IMR-90 (cell line): ENCODE measurements around the gene FOSL2. TPM values are rescaled to one million over a fixed set of nuclear protein-coding genes. Genes with fewer than 3 reads are reported as not detected.

Experiments used
- ATAC-seq: fragments of 200-7000 bp; cut with Tn5 transposase; 2 replicates; pipeline ENCODE4 v1.9.1; 2020; ENCODE audit warnings: low read depth, mild to moderate bottlenecking, moderate library complexity
- BruUV-seq: library from RNA; stranded (reverse); fragments of 400-500 nt; replicated peaks from 2 replicates; lab custom pipeline; 2021; lab: Mats Ljungman, UMichigan
- CTCF ChIA-PET: fragments of 300-600 bp; formaldehyde crosslinking; extraction: SDS; loops from one replicate; lab custom pipeline; 2021; ENCODE audit warnings: antibody characterized with exemption; lab: Yijun Ruan, JAX
- POLR2A ChIA-PET: fragments of 300-600 bp; sonication (Branson Sonifier 250); formaldehyde crosslinking; loops from one replicate; lab custom pipeline; 2022; ENCODE audit warnings: antibody characterized with exemption; ENCODE audit not compliant: unreplicated experiment; lab: Charles Lee
- DNase-seq: peaks from one replicate; pipeline ENCODE4 v3.0.0; 2013
- H2AFZ ChIP-seq: replicated peaks from 2 replicates; pipeline ENCODE3; 2013; ENCODE audit warnings: low read length, mild to moderate bottlenecking; ENCODE audit not compliant: poor library complexity
- H2AK5ac ChIP-seq: 2 replicates; pipeline ENCODE4 v1.6.1; 2013; ENCODE audit warnings: low read depth, low read length, inconsistent platforms
- H2AK9ac ChIP-seq: replicated peaks from 2 replicates; pipeline ENCODE3; 2013; ENCODE audit warnings: mild to moderate bottlenecking, low read depth, low read length, moderate library complexity; ENCODE audit not compliant: poor library complexity
- H2BK120ac ChIP-seq: 2 replicates; pipeline ENCODE4 v1.6.1; 2013; ENCODE audit warnings: low read depth, low read length, inconsistent platforms
- H2BK15ac ChIP-seq: 3 replicates; pipeline ENCODE4 v1.6.1; 2013; ENCODE audit warnings: low read depth, low read length, inconsistent platforms
- H2BK20ac ChIP-seq: 2 replicates; pipeline ENCODE4 v1.6.1; 2013; ENCODE audit warnings: low read depth, mild to moderate bottlenecking, inconsistent platforms, low read length, moderate library complexity
- H2BK5ac ChIP-seq: 2 replicates; pipeline ENCODE4 v1.6.1; 2013; ENCODE audit warnings: mild to moderate bottlenecking, low read depth, low read length, inconsistent platforms; ENCODE audit not compliant: poor library complexity, severe bottlenecking
- H3K14ac ChIP-seq: replicated peaks from 2 replicates; pipeline ENCODE4 v1.6.1; 2013; ENCODE audit warnings: low read depth, low read length, inconsistent platforms
- H3K18ac ChIP-seq: 2 replicates; pipeline ENCODE4 v1.6.1; 2013; ENCODE audit warnings: low read depth, low read length, control low read depth
- H3K23ac ChIP-seq: 2 replicates; pipeline ENCODE4 v1.6.1; 2013; ENCODE audit warnings: low read depth, low read length, inconsistent platforms
- H3K27ac ChIP-seq: 2 replicates; pipeline ENCODE4 v1.5.1; 2013; ENCODE audit warnings: mild to moderate bottlenecking, control low read depth, low read length; ENCODE audit not compliant: insufficient read depth
- H3K27me3 ChIP-seq: 2 replicates; pipeline ENCODE4 v1.6.1; 2013; ENCODE audit warnings: low read length; ENCODE audit not compliant: control insufficient read depth, insufficient read depth
- H3K36me3 ChIP-seq: 2 replicates; pipeline ENCODE4 v1.6.1; 2013; ENCODE audit warnings: low read length, mixed read lengths; ENCODE audit not compliant: control insufficient read depth, insufficient read depth
- H3K4ac ChIP-seq: 2 replicates; pipeline ENCODE4 v1.6.1; 2013; ENCODE audit warnings: low read depth, low read length, inconsistent platforms
- H3K4me1 ChIP-seq: 2 replicates; pipeline ENCODE4 v1.6.1; 2013; ENCODE audit warnings: low read length, mixed read lengths; ENCODE audit not compliant: control insufficient read depth, insufficient read depth
- H3K4me2 ChIP-seq: 2 replicates; pipeline ENCODE4 v1.6.1; 2013; ENCODE audit warnings: low read depth, mild to moderate bottlenecking, control low read depth, low read length, moderate library complexity
- H3K4me3 ChIP-seq: 2 replicates; pipeline ENCODE4 v1.5.1; 2013; ENCODE audit warnings: low read depth, mild to moderate bottlenecking, control low read depth, low read length, moderate library complexity; ENCODE audit not compliant: insufficient read depth
- H3K56ac ChIP-seq: 2 replicates; pipeline ENCODE4 v1.6.1; 2013; ENCODE audit warnings: low read length, inconsistent platforms; ENCODE audit not compliant: insufficient read depth; ENCODE audit errors: extremely low read depth
- H3K79me1 ChIP-seq, 2 experiments: 2 replicates each; pipeline ENCODE4 v1.6.1; 2013; ENCODE audit warnings: low read length in 2 of 2, inconsistent platforms in 1 of 2, low read depth in 1 of 2
- H3K9ac ChIP-seq: 2 replicates; pipeline ENCODE4 v1.6.1; 2013; ENCODE audit warnings: low read depth, low read length, control low read depth
- H3K9me1 ChIP-seq: 2 replicates; pipeline ENCODE4 v1.6.1; 2013; ENCODE audit warnings: low read length, inconsistent platforms; ENCODE audit not compliant: insufficient read depth
- H3K9me3 ChIP-seq: 2 replicates; pipeline ENCODE4 v1.6.1; 2013; ENCODE audit warnings: low read length; ENCODE audit not compliant: control insufficient read depth, insufficient read depth
- H4K20me1 ChIP-seq: 2 replicates; pipeline ENCODE4 v1.6.1; 2013; ENCODE audit warnings: low read length, inconsistent platforms; ENCODE audit not compliant: insufficient read depth
- H4K5ac ChIP-seq: 2 replicates; pipeline ENCODE4 v1.6.1; 2013; ENCODE audit warnings: mild to moderate bottlenecking, low read depth, low read length, control low read depth
- H4K8ac ChIP-seq, 2 experiments: 2 replicates each; pipeline ENCODE4 v1.6.1; 2013; ENCODE audit warnings: low read depth in 2 of 2, low read length in 2 of 2, control low read depth in 1 of 2, inconsistent platforms in 1 of 2
- H4K91ac ChIP-seq: 2 replicates; pipeline ENCODE4 v1.6.1; 2013; ENCODE audit warnings: low read depth, low read length, inconsistent platforms; ENCODE audit not compliant: insufficient read depth
- BHLHE40 ChIP-seq: fragments of 150-350 bp; IDR thresholded peaks from 2 replicates; pipeline ENCODE4 v1.6.1; 2016; ENCODE audit warnings: mild to moderate bottlenecking, low read depth, low read length
- CEBPB ChIP-seq: IDR thresholded peaks from 2 replicates; pipeline ENCODE4 v1.6.1; 2012; ENCODE audit warnings: low read depth, low read length, improper control_type of control experiment
- CHD1 ChIP-seq: IDR thresholded peaks from 2 replicates; pipeline ENCODE4 v1.6.1; 2012; ENCODE audit warnings: low read depth, low read length, improper control_type of control experiment
- FOS ChIP-seq: fragments of 150-350 bp; IDR thresholded peaks from 2 replicates; pipeline ENCODE4 v1.6.1; 2016; ENCODE audit warnings: low read depth, low read length
- MAFK ChIP-seq: IDR thresholded peaks from 2 replicates; pipeline ENCODE4 v1.6.1; 2012; ENCODE audit warnings: low read depth, low read length, improper control_type of control experiment
- MAZ ChIP-seq: IDR thresholded peaks from 2 replicates; pipeline ENCODE4 v1.6.1; 2012; ENCODE audit warnings: low read depth, mild to moderate bottlenecking, low read length, improper control_type of control experiment, moderate library complexity, borderline replicate concordance
- MXI1 ChIP-seq: IDR thresholded peaks from 2 replicates; pipeline ENCODE4 v1.6.1; 2012; ENCODE audit warnings: low read depth, mild to moderate bottlenecking, low read length, moderate library complexity, borderline replicate concordance
- NFE2L2 ChIP-seq: fragments of 150-350 bp; IDR thresholded peaks from 2 replicates; pipeline ENCODE4 v1.6.1; 2016; ENCODE audit warnings: low read depth, mild to moderate bottlenecking, low read length
- POLR2A ChIP-seq: IDR thresholded peaks from 2 replicates; pipeline ENCODE4 v1.6.1; 2012; ENCODE audit warnings: mild to moderate bottlenecking, low read depth, low read length
- RCOR1 ChIP-seq: IDR thresholded peaks from 2 replicates; pipeline ENCODE4 v1.6.1; 2012; ENCODE audit warnings: mild to moderate bottlenecking, low read length, improper control_type of control experiment; ENCODE audit not compliant: insufficient replicate concordance
- RFX5 ChIP-seq: IDR thresholded peaks from 2 replicates; pipeline ENCODE4 v1.8.0; 2012; ENCODE audit warnings: low read depth, mild to moderate bottlenecking, low read length, moderate library complexity
- SMC3 ChIP-seq: fragments of 150-350 bp; IDR thresholded peaks from 2 replicates; pipeline ENCODE4 v1.6.1; 2016; ENCODE audit warnings: low read depth, mild to moderate bottlenecking, antibody characterized with exemption, low read length, moderate library complexity
- USF2 ChIP-seq: fragments of 150-350 bp; IDR thresholded peaks from 2 replicates; pipeline ENCODE4 v1.6.1; 2017; ENCODE audit warnings: mild to moderate bottlenecking, antibody characterized with exemption, low read length, low read depth
- WGBS, 2 experiments: methylation state at CpG; one replicate each; pipeline versions ENCODE4 v1.1.5 to v1.1.7; 2013; ENCODE audit warnings: missing lambda C conversion rate in 2 of 2; ENCODE audit not compliant: insufficient read length in 1 of 2; ENCODE audit errors: extremely low coverage in 2 of 2; 5-methylcytosine and 5-hydroxymethylcytosine counted together
- dilution Hi-C: fragments of 300-500 bp; cut with HindIII; formaldehyde crosslinking; loops from one replicate; pipeline ENCODE4 v1.14.3; 2018; ENCODE audit warnings: low sequenced_read_pairs; ENCODE audit not compliant: unreplicated experiment
- in situ Hi-C: fragments of 300-500 bp; cut with MboI; formaldehyde crosslinking; loops from 3 replicates; pipeline ENCODE4 v1.14.3; 2019; ENCODE audit warnings: low sequenced_read_pairs, inconsistent platforms, mixed read lengths
- intact Hi-C: fragments of 100-400 bp; cut with micrococcal nuclease; formaldehyde crosslinking; loops from 2 replicates; pipeline ENCODE4 v1.10.0; 2022
- polyA plus RNA-seq, 3 experiments: library from polyadenylated mRNA; depleted of rRNA; stranded (reverse); fragments of >200 nt; gene quantifications; 2 replicates each; pipeline ENCODE4 v1.2.3, GENCODE V29; 2012; ENCODE audit warnings: low replicate concordance in 1 of 3
- total RNA-seq: library from RNA; depleted of rRNA; stranded (reverse); fragments of >200 nt; gene quantifications from 2 replicates; pipeline ENCODE4 v1.2.3, GENCODE V29; 2012
- TF ChIP-seq, protein P1 (sequence below): fragments of 150-350 bp; IDR thresholded peaks from 2 replicates; pipeline ENCODE4 v1.6.1; 2016; ENCODE audit warnings: low read depth, mild to moderate bottlenecking, low read length, moderate library complexity, borderline replicate concordance
- TF ChIP-seq, protein P2 (sequence below): conservative IDR thresholded peaks from 2 replicates; pipeline ENCODE4 v1.5.1; 2012; ENCODE audit warnings: mild to moderate bottlenecking, low read depth, low read length, improper control_type of control experiment

Gene FOSL2
- total and polyA plus RNA-seq, 2 of the 4 experiments (the other 2 are of a cell fraction) = 31.4 to 46.3 TPM

GRCh38 chr2:28347596-28347995 is 45.1 kb upstream of the FOSL2 start:
- no TSS peak for BruUV-seq
- 90% methylated on average over 5 of the region's 9 CpGs; no CpG with 5 or more reads in 1 of the 2 experiments for WGBS, 2 experiments
- DNase-seq (no peak), ATAC-seq (no peak)
- H2BK5ac ChIP-seq = no peak overlapping the region
- H3K4me1 ChIP-seq = peaks cover 17% of the 10 kb centered on the region
- H3K4ac ChIP-seq = peak overlapping the region; percentile 64
- H2BK15ac ChIP-seq = no peak overlapping the region
- H3K14ac ChIP-seq = no peak overlapping the region
- H2BK20ac ChIP-seq = no peak overlapping the region; the same call in 1 of the 2 replicates
- peak overlapping the region; percentile 13; the same call in 1 of the 2 replicates for H4K5ac ChIP-seq
- ChIA-PET POLR2A (no interaction called here), CTCF (no interaction called here)
- in situ Hi-C loops (no loop called here), intact Hi-C loops (no loop called here), dilution Hi-C loops (no loop called here)
- H2BK120ac ChIP-seq = peak overlapping the region; percentile 25; the same call in 1 of the 2 replicates
- H3K4me2 ChIP-seq = no peak overlapping the region
- H3K27me3 ChIP-seq = no peaks in the 10 kb centered on the region
- H3K56ac ChIP-seq = no peak overlapping the region
- H3K9me1 ChIP-seq = peaks cover 13% of the 10 kb centered on the region
- no peaks in the 10 kb centered on the region for H3K36me3 ChIP-seq
- no peaks in the 10 kb centered on the region for H4K20me1 ChIP-seq
- no peak overlapping the region for H3K27ac ChIP-seq
- TF ChIP-seq CEBPB (no peak), POLR2A (no peak), RCOR1 (no peak), FOS (no peak), MXI1 (no peak), USF2 (no peak), SMC3 (no peak), RFX5 (no peak), MAFK (no peak), MAZ (no peak), NFE2L2 (no peak), CHD1 (no peak), BHLHE40 (no peak)
- TF ChIP-seq, protein P1, sequence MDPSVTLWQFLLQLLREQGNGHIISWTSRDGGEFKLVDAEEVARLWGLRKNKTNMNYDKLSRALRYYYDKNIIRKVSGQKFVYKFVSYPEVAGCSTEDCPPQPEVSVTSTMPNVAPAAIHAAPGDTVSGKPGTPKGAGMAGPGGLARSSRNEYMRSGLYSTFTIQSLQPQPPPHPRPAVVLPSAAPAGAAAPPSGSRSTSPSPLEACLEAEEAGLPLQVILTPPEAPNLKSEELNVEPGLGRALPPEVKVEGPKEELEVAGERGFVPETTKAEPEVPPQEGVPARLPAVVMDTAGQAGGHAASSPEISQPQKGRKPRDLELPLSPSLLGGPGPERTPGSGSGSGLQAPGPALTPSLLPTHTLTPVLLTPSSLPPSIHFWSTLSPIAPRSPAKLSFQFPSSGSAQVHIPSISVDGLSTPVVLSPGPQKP = no peak
- TF ChIP-seq, protein P2, sequence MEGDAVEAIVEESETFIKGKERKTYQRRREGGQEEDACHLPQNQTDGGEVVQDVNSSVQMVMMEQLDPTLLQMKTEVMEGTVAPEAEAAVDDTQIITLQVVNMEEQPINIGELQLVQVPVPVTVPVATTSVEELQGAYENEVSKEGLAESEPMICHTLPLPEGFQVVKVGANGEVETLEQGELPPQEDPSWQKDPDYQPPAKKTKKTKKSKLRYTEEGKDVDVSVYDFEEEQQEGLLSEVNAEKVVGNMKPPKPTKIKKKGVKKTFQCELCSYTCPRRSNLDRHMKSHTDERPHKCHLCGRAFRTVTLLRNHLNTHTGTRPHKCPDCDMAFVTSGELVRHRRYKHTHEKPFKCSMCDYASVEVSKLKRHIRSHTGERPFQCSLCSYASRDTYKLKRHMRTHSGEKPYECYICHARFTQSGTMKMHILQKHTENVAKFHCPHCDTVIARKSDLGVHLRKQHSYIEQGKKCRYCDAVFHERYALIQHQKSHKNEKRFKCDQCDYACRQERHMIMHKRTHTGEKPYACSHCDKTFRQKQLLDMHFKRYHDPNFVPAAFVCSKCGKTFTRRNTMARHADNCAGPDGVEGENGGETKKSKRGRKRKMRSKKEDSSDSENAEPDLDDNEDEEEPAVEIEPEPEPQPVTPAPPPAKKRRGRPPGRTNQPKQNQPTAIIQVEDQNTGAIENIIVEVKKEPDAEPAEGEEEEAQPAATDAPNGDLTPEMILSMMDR = no peak
- no peak overlapping the region; the same call in 1 of the 2 replicates for H3K23ac ChIP-seq
- H3K9me3 ChIP-seq = no peaks in the 10 kb centered on the region
- H3K4me3 ChIP-seq = no peak overlapping the region
- no peak overlapping the region for H2AFZ ChIP-seq
- peak overlapping the region; percentile 41 for H4K91ac ChIP-seq
- no peak overlapping the region; a peak in 1 of 4 replicates for H4K8ac ChIP-seq
- H2AK5ac ChIP-seq = peak overlapping the region; percentile 80
- H2AK9ac ChIP-seq = peak overlapping the region; percentile 23
- peak overlapping the region; percentile 16; the same call in 1 of the 2 replicates for H3K18ac ChIP-seq
- H3K9ac ChIP-seq = no peak overlapping the region
- H3K79me1 ChIP-seq = no peaks in the 10 kb centered on the region
